BE2C (cell line): Measurements from ENCODE around the gene DIS3L2.

Source experiments
- DNase-seq: peaks from one replicate; pipeline ENCODE4 v3.0.0-alpha.2; 2020
- H3K27me3 ChIP-seq: fragments of 250-450 bp; sonication (Bioruptor Pico); 2 replicates; pipeline ENCODE4 v1.5.1; 2020; ENCODE audit warnings: mild to moderate bottlenecking
- H3K36me3 ChIP-seq: fragments of 250-450 bp; sonication (Bioruptor Pico); 2 replicates; pipeline ENCODE4 v1.5.1; 2020; ENCODE audit warnings: mild to moderate bottlenecking
- H3K4me1 ChIP-seq: fragments of 250-450 bp; sonication (Bioruptor Pico); 2 replicates; pipeline ENCODE4 v1.5.1; 2020
- H3K4me3 ChIP-seq: 2 replicates; pipeline ENCODE4 v1.5.1; 2011; ENCODE audit warnings: low read depth, low read length
- H3K9me3 ChIP-seq: fragments of 250-450 bp; sonication (Bioruptor Pico); 2 replicates; pipeline ENCODE4 v1.5.1; 2020
- CTCF ChIP-seq: IDR thresholded peaks from 2 replicates; pipeline ENCODE4 v1.5.1; 2012; ENCODE audit warnings: mild to moderate bottlenecking, low read depth, low read length

Gene DIS3L2

GRCh38 chr2:232316461-232317330 is 355.2 kb downstream of the DIS3L2 start:
- no peak for TF ChIP-seq CTCF

GRCh38 chr2:232318169-232318855 is 356.8 kb downstream of the DIS3L2 start:
- TF ChIP-seq CTCF, result no peak

More at GRCh38 chr2:232316461-232317330, 355.2 kb downstream of the DIS3L2 start:
- no peak overlapping the region for H3K4me3 ChIP-seq
- H3K36me3 ChIP-seq, result no peaks in the 10 kb centered on the region
- peaks cover 8% of the 10 kb centered on the region for H3K4me1 ChIP-seq
- DNase-seq, result no peak
- no peaks in the 10 kb centered on the region for H3K27me3 ChIP-seq
- H3K9me3 ChIP-seq, result no peaks in the 10 kb centered on the region

GRCh38 chr2:232319067-232319802 is 357.7 kb downstream of the DIS3L2 start:
- DNase-seq, result no peak
- H3K4me1 ChIP-seq, result peaks cover 8% of the 10 kb centered on the region
- TF ChIP-seq CTCF, result no peak
- no peaks in the 10 kb centered on the region for H3K36me3 ChIP-seq
- no peak overlapping the region for H3K4me3 ChIP-seq
- no peaks in the 10 kb centered on the region for H3K27me3 ChIP-seq
- H3K9me3 ChIP-seq, result no peaks in the 10 kb centered on the region

More at GRCh38 chr2:232318169-232318855, 356.8 kb downstream of the DIS3L2 start:
- no peak for DNase-seq
- H3K4me1 ChIP-seq, result peaks cover 8% of the 10 kb centered on the region
- no peak overlapping the region for H3K4me3 ChIP-seq
- no peaks in the 10 kb centered on the region for H3K9me3 ChIP-seq
- no peaks in the 10 kb centered on the region for H3K27me3 ChIP-seq
- no peaks in the 10 kb centered on the region for H3K36me3 ChIP-seq

GRCh38 chr2:232319803-232320442 is 358.4 kb downstream of the DIS3L2 start:
- DNase-seq, result no peak
- Histone ChIP-seq H3K4me3 (no peak overlapping the region), H3K27me3 (no peaks in the 10 kb centered on the region), H3K4me1 (peaks cover 8% of the 10 kb centered on the region), H3K9me3 (no peaks in the 10 kb centered on the region), H3K36me3 (no peaks in the 10 kb centered on the region)
- no peak for TF ChIP-seq CTCF

- no peak for DNase-seq
- H3K9me3 ChIP-seq, result no peaks in the 10 kb centered on the region
- peaks cover 8% of the 10 kb centered on the region for H3K4me1 ChIP-seq
- no peak for TF ChIP-seq CTCF
- H3K27me3 ChIP-seq, result no peaks in the 10 kb centered on the region
- no peak overlapping the region for H3K4me3 ChIP-seq
- H3K36me3 ChIP-seq, result no peaks in the 10 kb centered on the region
Observed at GRCh38 chr2:232320443-232320803, 358.9 kb downstream of the DIS3L2 start.
